ENCODE data around the gene OR2AE1. TPM values are rescaled to one million over a fixed set of nuclear protein-coding genes. Genes with fewer than 3 reads are reported as not detected.

Gene OR2AE1
- total and polyA plus RNA-seq, 9 of the 15 experiments (the other 6 are each of a cell fraction or from before 2014, with no cell fraction given): 0.27 TPM; not detected in 8

- FAIRE-seq (no peak), DNase-seq (ENCODE audit: extremely low read depth in 1 of 4, low spot score in 3 of 4) (no peak), ATAC-seq (no peak)
- POLR2A ChIA-PET: interaction anchor here (0.6 to 3.3 kb wide), 12 partner anchors 8 to 571 kb away, joined by 3 to 15 read pairs (median 4); no protein-coding TSS in a partner anchor
- no peaks in the 10 kb centered on the region for H3K9me1 ChIP-seq (ENCODE audit: control insufficient read depth, insufficient read depth, low read length)
- no peak overlapping the region for H3K27ac ChIP-seq (ENCODE audit: extremely low read depth, low read depth, low read length)
- H3K36me3 ChIP-seq (ENCODE audit: control insufficient read depth, insufficient read depth, low read length): no peaks in the 10 kb centered on the region
- no TSS peak for BruUV-seq (replicated peaks)
- peaks cover 0 to 29% of the 10 kb centered on the region in 2 experiments; a peak in 2 of 5 replicates for H3K4me1 ChIP-seq (replicated peaks in 1 of 2; ENCODE audit: control insufficient read depth in 2 of 2, insufficient read depth in 2 of 2, low read length in 2 of 2)
- H3K9me3 ChIP-seq (replicated peaks; ENCODE audit: control insufficient read depth, insufficient read depth, low read depth, low read length): no peaks in the 10 kb centered on the region
- H3K27me3 ChIP-seq (ENCODE audit: control insufficient read depth in 2 of 2, insufficient read depth in 2 of 2, low read length in 2 of 2): no peaks in the 10 kb centered on the region
- WGBS (ENCODE audit: insufficient coverage, low coverage, missing lambda C conversion rate): 57% methylated on average over 3 of the region's 3 CpGs
- no peaks in the 10 kb centered on the region for H4K20me1 ChIP-seq (replicated peaks; ENCODE audit: control insufficient read depth, insufficient read depth, low read length)
- H3K9ac ChIP-seq (ENCODE audit: insufficient read depth in 1 of 2, low read depth in 2 of 2, low read length in 2 of 2): no peak overlapping the region
- CTCF ChIA-PET (ENCODE audit: low intra/inter-chr PET ratio): no interaction called here
- H3K4me3 ChIP-seq: no peak overlapping the region
- H2AFZ ChIP-seq (ENCODE audit: low read depth, low read length): peak overlapping the region; percentile 35; the same call in 1 of the 2 replicates
- intact Hi-C loops (cut with micrococcal nuclease): no loop called here
- H3K4me2 ChIP-seq (ENCODE audit: insufficient read depth, low read length): no peak overlapping the region
- TF ChIP-seq GATAD2A (IDR thresholded peaks at IDR 0.05) (no peak), NRF1 (conservative IDR thresholded peaks at IDR 0.05 in 1 of 2, IDR thresholded peaks at IDR 0.05 in 1 of 2) (no peak), NCOA2 (IDR thresholded peaks at IDR 0.05; ENCODE audit: partially characterized antibody in 2 of 2) (no peak), BRD4 (IDR thresholded peaks at IDR 0.05) (no peak), LCOR (CRISPR knock-in tag; IDR thresholded peaks at IDR 0.05) (no peak), ZBTB12 (CRISPR knock-in tag; IDR thresholded peaks at IDR 0.05) (no peak), KAT7 (CRISPR knock-in tag; IDR thresholded peaks at IDR 0.05; ENCODE audit: borderline replicate concordance) (no peak), HLTF (IDR thresholded peaks at IDR 0.05) (no peak), PKNOX1 (IDR thresholded peaks at IDR 0.05) (no peak), CBX1 (IDR thresholded peaks at IDR 0.05; ENCODE audit: low read depth) (no peak), ETV5 (CRISPR knock-in tag; IDR thresholded peaks at IDR 0.05; ENCODE audit: low read depth) (no peak), ZSCAN29 (IDR thresholded peaks at IDR 0.05) (no peak), DIDO1 (tag; IDR thresholded peaks at IDR 0.05; ENCODE audit: low read depth) (no peak), NCOA4 (IDR thresholded peaks at IDR 0.05; ENCODE audit: partially characterized antibody) (no peak), HEY1 (CRISPR knock-in tag; IDR thresholded peaks at IDR 0.05; ENCODE audit: borderline replicate concordance) (no peak), ZNF384 (IDR thresholded peaks at IDR 0.05; ENCODE audit: low read depth, low read length) (no peak), TARDBP (IDR thresholded peaks at IDR 0.05) (no peak), SIN3B (IDR thresholded peaks at IDR 0.05; ENCODE audit: low read depth) (no peak), HNRNPUL1 (IDR thresholded peaks at IDR 0.05; ENCODE audit: low read length) (no peak)
- in situ Hi-C loops (cut with MboI): no loop called here
- no peaks in the 10 kb centered on the region for H3K79me2 ChIP-seq (ENCODE audit: control insufficient read depth, insufficient read depth, low read length)
Observed at GRCh38 chr7:99840136-99840869, 36.5 kb downstream of the OR2AE1 start.

Data from K562 (cell line).